Measurements from ENCODE around the gene FAR2.
"Not testable (repeated sequence)": the region's sequence is repeated elsewhere in the genome, so short reads cannot be mapped to it uniquely, and the experiment has no call there.

Gene FAR2

GRCh38 chr12:29329411-29329810 lies 180.3 kb downstream of the FAR2 start:
- no peak for DNase-seq (ENCODE audit: low spot score)

DNA sequence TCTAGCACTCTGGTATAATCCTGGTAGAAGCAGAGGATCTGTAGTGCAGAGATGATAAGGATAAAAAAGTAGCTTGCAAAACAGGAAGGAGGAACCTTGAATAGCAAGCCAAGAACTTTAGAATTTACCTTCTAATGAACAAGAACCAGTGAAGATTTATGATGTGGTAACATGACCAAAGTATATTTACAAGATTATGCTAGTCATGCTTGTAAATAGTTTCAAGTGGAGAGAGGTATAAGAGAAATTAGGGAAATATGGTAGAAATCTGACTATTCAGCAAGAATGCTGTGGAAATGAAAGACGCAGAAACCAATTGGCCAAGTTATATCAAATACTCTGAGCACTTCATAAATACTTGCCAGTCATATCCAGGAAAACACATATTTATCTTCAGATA lies 184.1 kb downstream of the FAR2 start:
- DNase-seq (ENCODE audit: low spot score) = no peak

- no peak for DNase-seq (ENCODE audit: low spot score)
Measured at GRCh38 chr12:29334937-29335336, 185.9 kb downstream of the FAR2 start.

GRCh38 chr12:29337325-29337724 lies 188.2 kb downstream of the FAR2 start:
- DNase-seq (ENCODE audit: low spot score) = no peak

GRCh38 chr12:29343022-29343799 lies 194.1 kb downstream of the FAR2 start:
- DNase-seq (ENCODE audit: low spot score) = no peak

GRCh38 chr12:29346769-29347421 lies 197.8 kb downstream of the FAR2 start:
- no peak for DNase-seq (ENCODE audit: low spot score)

- DNase-seq (ENCODE audit: low spot score) = no peak
Measured at GRCh38 chr12:29350080-29350479, 201.0 kb downstream of the FAR2 start.

- DNase-seq (ENCODE audit: low spot score) = no peak
Measured at GRCh38 chr12:29354954-29355353, 205.9 kb downstream of the FAR2 start.

GRCh38 chr12:29365091-29365490 lies 216.0 kb downstream of the FAR2 start:
- DNase-seq (ENCODE audit: low spot score) = no peak

- no peak for DNase-seq (ENCODE audit: low spot score)
Measured at GRCh38 chr12:29374012-29374411, 224.9 kb downstream of the FAR2 start.

- no peak for DNase-seq (ENCODE audit: low spot score)
Measured at GRCh38 chr12:29374913-29375312, 225.8 kb downstream of the FAR2 start.

GRCh38 chr12:29376118-29376517 lies 227.0 kb downstream of the FAR2 start:
- DNase-seq (ENCODE audit: low spot score) = no peak

GRCh38 chr12:29380536-29381523 lies 231.8 kb downstream of the FAR2 start, which contains the start of gene ERGIC2:
ERGIC2 (minus strand) TSS chr12:29381172; CDS start chr12:29371633, 9,539 bp downstream.
- DNase-seq (ENCODE audit: low spot score) = peak; percentile 92

DNA sequence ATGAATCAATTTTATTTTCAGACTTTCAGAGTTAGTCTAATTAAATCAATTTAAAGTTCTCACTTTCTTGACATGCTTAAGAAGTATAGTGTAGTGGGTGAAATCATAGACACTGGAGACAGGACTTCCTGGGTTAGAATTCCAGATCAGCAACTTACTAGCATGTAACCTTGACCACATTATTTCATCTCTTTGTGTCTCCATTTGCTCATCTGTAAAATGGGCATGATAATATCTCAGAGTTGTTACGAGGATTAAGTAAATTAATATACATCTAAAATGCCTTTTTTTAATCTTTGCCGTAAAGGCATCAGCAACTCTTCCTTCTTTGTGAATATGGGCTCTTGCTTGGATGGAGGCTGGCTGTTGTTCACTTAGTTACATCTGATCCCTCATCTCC lies 233.2 kb downstream of the FAR2 start:
- no peak for DNase-seq (ENCODE audit: low spot score)

GRCh38 chr12:29385194-29385593 lies 236.1 kb downstream of the FAR2 start:
- not testable (repeated sequence) for DNase-seq (ENCODE audit: low spot score)
